ENCODE results near the gene EPHA8. TPM values are rescaled to one million over a fixed set of nuclear protein-coding genes. Genes with fewer than 3 reads are reported as not detected.

The EPHA8 gene
- polyA plus RNA-seq, 1 experiment: not detected

- DNase-seq (ENCODE audit: low read depth): no peak
- Histone ChIP-seq H3K4me3 (ENCODE audit: low read depth, low read length) (no peak overlapping the region), H3K27me3 (ENCODE audit: control insufficient read depth, insufficient read depth, low read length) (no peaks in the 10 kb centered on the region), H3K36me3 (ENCODE audit: control insufficient read depth, insufficient read depth, low read length) (peaks cover 21% of the 10 kb centered on the region)
- TF ChIP-seq CTCF (IDR thresholded peaks at IDR 0.05; ENCODE audit: insufficient read depth, low read depth, low read length): no peak
- ChIA-PET POLR2A (no interaction called here), CTCF (interaction anchor here (0.6 to 0.9 kb wide), 2 partner anchors 15 to 118 kb away, joined by 4 to 5 read pairs; no protein-coding TSS in a partner anchor)
Measured at GRCh38 chr1:22521692-22522091, 41.6 kb upstream of the EPHA8 start.

DNA sequence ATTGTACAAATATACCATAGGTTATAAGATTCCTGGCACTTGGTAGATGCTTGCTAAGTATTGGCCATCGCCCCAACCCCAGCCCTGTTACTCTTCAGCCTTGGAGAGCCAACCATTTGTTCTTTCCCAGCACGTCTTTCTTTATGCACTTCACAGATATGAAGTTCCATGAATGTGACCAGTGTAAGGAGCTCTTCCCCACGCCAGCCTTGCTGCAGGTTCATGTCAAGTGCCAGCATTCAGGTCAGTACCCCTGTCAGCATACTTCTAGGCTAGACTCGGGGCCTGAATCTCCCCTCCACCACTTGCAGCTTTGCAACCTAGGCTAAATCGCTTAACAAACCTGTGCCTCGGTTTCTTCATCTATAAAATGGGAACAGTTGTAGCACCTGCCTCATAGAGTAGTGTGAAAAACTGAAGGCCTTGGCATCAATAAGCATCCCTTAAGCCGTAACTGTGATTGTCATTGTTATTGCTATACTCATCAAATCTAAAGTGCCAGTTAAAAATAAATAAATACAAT is 41.0 kb upstream of the EPHA8 start:
- peaks cover 18% of the 10 kb centered on the region for H3K36me3 ChIP-seq (ENCODE audit: control insufficient read depth, insufficient read depth, low read length)
- H3K4me3 ChIP-seq (ENCODE audit: low read depth, low read length): no peak overlapping the region
- ChIA-PET CTCF (interaction anchor here (0.6 kb wide), 1 partner anchor 32 kb away, joined by 3 read pairs; no protein-coding TSS in a partner anchor), POLR2A (no interaction called here)
- no peak for TF ChIP-seq CTCF (IDR thresholded peaks at IDR 0.05; ENCODE audit: insufficient read depth, low read depth, low read length)
- no peak for DNase-seq (ENCODE audit: low read depth)
- no peaks in the 10 kb centered on the region for H3K27me3 ChIP-seq (ENCODE audit: control insufficient read depth, insufficient read depth, low read length)

DNA sequence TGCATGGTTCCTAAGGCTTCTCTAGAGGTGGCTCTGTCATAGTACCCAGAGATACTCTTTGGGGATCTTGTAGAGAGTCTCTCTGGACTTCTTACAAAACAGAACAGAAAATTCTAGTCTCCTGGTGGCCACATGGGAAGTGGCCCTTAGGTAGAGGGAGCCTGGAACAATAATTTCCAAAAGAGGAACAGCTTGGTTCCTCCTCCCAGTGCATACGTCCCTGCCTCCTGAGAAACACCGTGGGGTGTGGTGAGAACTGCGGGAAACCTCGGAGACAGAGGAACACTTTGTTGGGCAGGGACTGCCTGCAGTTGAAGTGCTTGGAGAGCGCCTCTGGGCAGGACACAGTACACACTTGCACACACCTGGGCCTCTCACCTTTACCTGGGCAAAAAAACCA is 38.8 kb upstream of the EPHA8 start:
- no peak overlapping the region for H3K4me3 ChIP-seq (ENCODE audit: low read depth, low read length)
- CTCF ChIA-PET: no interaction called here
- H3K27me3 ChIP-seq (ENCODE audit: control insufficient read depth, insufficient read depth, low read length): no peaks in the 10 kb centered on the region
- no peak for DNase-seq (ENCODE audit: low read depth)
- peaks cover 20% of the 10 kb centered on the region; the same call in 1 of the 2 replicates for H3K36me3 ChIP-seq (ENCODE audit: control insufficient read depth, insufficient read depth, low read length)
- no peak for TF ChIP-seq CTCF (IDR thresholded peaks at IDR 0.05; ENCODE audit: insufficient read depth, low read depth, low read length)
- POLR2A ChIA-PET: no interaction called here

GRCh38 chr1:22525211-22525610 is 38.1 kb upstream of the EPHA8 start:
- Histone ChIP-seq H3K27me3 (ENCODE audit: control insufficient read depth, insufficient read depth, low read length) (no peaks in the 10 kb centered on the region), H3K4me3 (ENCODE audit: low read depth, low read length) (no peak overlapping the region), H3K36me3 (ENCODE audit: control insufficient read depth, insufficient read depth, low read length) (peaks cover 16% of the 10 kb centered on the region; the same call in 1 of the 2 replicates)
- CTCF ChIA-PET: interaction anchor here (0.7 kb wide), 1 partner anchor 117 kb away, joined by 3 read pairs; no protein-coding TSS in a partner anchor
- no peak for DNase-seq (ENCODE audit: low read depth)
- POLR2A ChIA-PET: no interaction called here
- TF ChIP-seq CTCF (IDR thresholded peaks at IDR 0.05; ENCODE audit: insufficient read depth, low read depth, low read length): no peak

DNA sequence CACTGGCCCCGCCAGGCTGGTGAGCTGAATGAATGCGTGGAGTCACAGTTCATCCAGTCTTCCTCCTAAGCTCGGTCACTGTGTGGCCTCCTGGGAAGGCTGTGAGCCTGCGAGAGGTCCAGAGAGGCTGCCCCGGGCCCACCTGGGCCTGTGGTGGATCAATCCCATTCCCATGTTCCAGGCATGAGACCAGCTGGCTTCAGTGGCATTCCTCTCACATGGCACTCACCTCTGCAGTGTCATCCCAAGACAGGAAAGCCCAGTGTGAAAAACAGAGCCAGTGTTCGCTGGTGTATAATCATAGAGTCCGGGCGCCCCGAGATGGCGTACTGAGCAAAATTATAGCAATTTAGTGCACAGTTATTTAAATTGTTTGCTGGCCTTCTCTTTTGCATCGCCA is 37.6 kb upstream of the EPHA8 start:
- no peak for DNase-seq (ENCODE audit: low read depth)
- H3K27me3 ChIP-seq (ENCODE audit: control insufficient read depth, insufficient read depth, low read length): no peaks in the 10 kb centered on the region
- no peak overlapping the region for H3K4me3 ChIP-seq (ENCODE audit: low read depth, low read length)
- POLR2A ChIA-PET: no interaction called here
- H3K36me3 ChIP-seq (ENCODE audit: control insufficient read depth, insufficient read depth, low read length): peaks cover 14% of the 10 kb centered on the region; the same call in 1 of the 2 replicates
- CTCF ChIA-PET: no interaction called here
- no peak for TF ChIP-seq CTCF (IDR thresholded peaks at IDR 0.05; ENCODE audit: insufficient read depth, low read depth, low read length)
